Erythroblast (primary cell): ENCODE data around the gene ORM2.

Experiments
- GATA1 ChIP-seq: IDR thresholded peaks from 2 replicates; pipeline ENCODE4 v1.6.1; 2011; ENCODE audit warnings: low read depth, mild to moderate bottlenecking, control low read depth, low read length, moderate library complexity
- POLR2A ChIP-seq: IDR thresholded peaks from 2 replicates; pipeline ENCODE4 v1.6.1; 2011; ENCODE audit warnings: mild to moderate bottlenecking, low read length

DNA sequence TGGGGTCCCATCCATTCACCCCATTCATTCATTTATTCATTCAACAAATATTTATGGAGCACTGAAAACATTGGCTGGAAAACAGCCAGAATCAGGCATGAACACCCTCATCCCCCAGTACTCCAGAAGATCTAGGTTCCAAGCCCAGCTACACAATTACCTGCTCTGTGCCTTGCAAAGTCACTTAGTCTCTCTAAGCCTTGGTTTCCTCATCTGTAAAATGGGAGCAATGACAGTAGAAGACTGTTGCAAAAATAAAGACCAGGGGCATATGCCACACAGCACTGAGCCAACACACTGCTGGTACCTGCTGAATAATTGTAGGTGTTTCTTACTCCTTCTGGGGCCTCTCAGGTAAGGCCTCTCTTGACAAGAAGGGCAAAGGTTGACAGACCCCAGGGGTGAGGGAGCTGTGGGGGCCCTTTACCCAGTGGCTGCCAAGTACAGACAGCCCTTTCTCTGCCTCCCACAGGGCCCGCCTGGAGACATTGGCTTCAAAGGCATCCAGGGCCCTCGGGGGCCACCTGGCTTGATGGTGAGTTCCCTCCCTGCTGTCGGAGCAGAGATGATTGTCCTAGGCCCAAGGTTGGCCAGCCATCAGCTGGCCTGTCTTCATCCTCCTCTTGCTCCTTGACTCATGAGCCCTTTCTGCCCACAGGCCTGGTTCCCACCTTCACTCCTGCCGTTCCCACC is 29.4 kb upstream of the ORM2 start:
- TF ChIP-seq POLR2A (no peak), GATA1 (no peak)
